Measurements from ENCODE around the gene DNLZ. TPM values are rescaled to one million over a fixed set of nuclear protein-coding genes. Genes with fewer than 3 reads are reported as not detected.
A peak's percentile ranks its signal among the peaks of the same experiment; 100 is the strongest.

Gene DNLZ
- total RNA-seq, 3 donors from 2014 or later, result 75.5 to 82.7 (median 75.5) TPM

GRCh38 chr9:136332482-136332983, 31.0 kb downstream of the DNLZ start:
- DNase-seq, result no peak
- no peaks in the 10 kb centered on the region for H3K36me3 Mint-ChIP-seq (ENCODE audit: insufficient read depth)
- H3K4me3 Mint-ChIP-seq, result no peak overlapping the region
- peaks cover 3% of the 10 kb centered on the region for H3K4me1 Mint-ChIP-seq (ENCODE audit: low read depth)
- no peak for ATAC-seq
- H3K27me3 Mint-ChIP-seq (ENCODE audit: low read depth), result peaks cover 2% of the 10 kb centered on the region
- H3K9me3 Mint-ChIP-seq, result no peaks in the 10 kb centered on the region

- no peak for ATAC-seq
- no peak for DNase-seq
- Mint-ChIP-seq H3K36me3 (ENCODE audit: insufficient read depth) (no peaks in the 10 kb centered on the region), H3K27me3 (ENCODE audit: low read depth) (peaks cover 2% of the 10 kb centered on the region), H3K4me3 (no peak overlapping the region), H3K9me3 (no peaks in the 10 kb centered on the region), H3K4me1 (ENCODE audit: low read depth) (peaks cover 4% of the 10 kb centered on the region)
Observed at GRCh38 chr9:136331556-136332481, 31.7 kb downstream of the DNLZ start.

- H3K4me1 Mint-ChIP-seq (ENCODE audit: low read depth), result peaks cover 5% of the 10 kb centered on the region
- no peak overlapping the region for H3K4me3 Mint-ChIP-seq
- H3K9me3 Mint-ChIP-seq, result no peaks in the 10 kb centered on the region
- peaks cover 2% of the 10 kb centered on the region for H3K27me3 Mint-ChIP-seq (ENCODE audit: low read depth)
- H3K36me3 Mint-ChIP-seq (ENCODE audit: insufficient read depth), result no peaks in the 10 kb centered on the region
- DNase-seq (no peak), ATAC-seq (no peak)
Observed at GRCh38 chr9:136331030-136331429, 32.5 kb downstream of the DNLZ start.

GRCh38 chr9:136330406-136330990, 33.0 kb downstream of the DNLZ start:
- H3K27me3 Mint-ChIP-seq (ENCODE audit: low read depth), result peaks cover 2% of the 10 kb centered on the region
- no peaks in the 10 kb centered on the region for H3K9me3 Mint-ChIP-seq
- ATAC-seq, result no peak
- DNase-seq, result no peak
- H3K4me1 Mint-ChIP-seq (ENCODE audit: low read depth), result peaks cover 5% of the 10 kb centered on the region
- H3K36me3 Mint-ChIP-seq (ENCODE audit: insufficient read depth), result no peaks in the 10 kb centered on the region
- H3K4me3 Mint-ChIP-seq, result no peak overlapping the region

GRCh38 chr9:136329636-136330405, 33.7 kb downstream of the DNLZ start:
- ATAC-seq (no peak), DNase-seq (no peak)
- Mint-ChIP-seq H3K36me3 (ENCODE audit: insufficient read depth) (no peaks in the 10 kb centered on the region), H3K4me3 (no peak overlapping the region), H3K27me3 (ENCODE audit: low read depth) (peaks cover 2% of the 10 kb centered on the region), H3K4me1 (ENCODE audit: low read depth) (peaks cover 5% of the 10 kb centered on the region), H3K9me3 (no peaks in the 10 kb centered on the region)

GRCh38 chr9:136329211-136329627, 34.3 kb downstream of the DNLZ start:
- peaks cover 5% of the 10 kb centered on the region for H3K4me1 Mint-ChIP-seq (ENCODE audit: low read depth)
- peaks cover 2% of the 10 kb centered on the region for H3K27me3 Mint-ChIP-seq (ENCODE audit: low read depth)
- no peaks in the 10 kb centered on the region for H3K9me3 Mint-ChIP-seq
- no peak for DNase-seq
- H3K4me3 Mint-ChIP-seq, result peak overlapping the region; percentile 60
- H3K36me3 Mint-ChIP-seq (ENCODE audit: insufficient read depth), result no peaks in the 10 kb centered on the region
- no peak for ATAC-seq

GRCh38 chr9:136328622-136329041, 34.9 kb downstream of the DNLZ start:
- ATAC-seq (no peak), DNase-seq (no peak)
- H3K36me3 Mint-ChIP-seq (ENCODE audit: insufficient read depth), result no peaks in the 10 kb centered on the region
- H3K27me3 Mint-ChIP-seq (ENCODE audit: low read depth), result peaks cover 2% of the 10 kb centered on the region
- H3K9me3 Mint-ChIP-seq, result no peaks in the 10 kb centered on the region
- H3K4me3 Mint-ChIP-seq, result peak overlapping the region; percentile 60
- H3K4me1 Mint-ChIP-seq (ENCODE audit: low read depth), result peaks cover 5% of the 10 kb centered on the region

- Mint-ChIP-seq H3K4me3 (peak overlapping the region; percentile 60), H3K4me1 (ENCODE audit: low read depth) (peaks cover 7% of the 10 kb centered on the region), H3K36me3 (ENCODE audit: insufficient read depth) (no peaks in the 10 kb centered on the region), H3K27me3 (ENCODE audit: low read depth) (peaks cover 2% of the 10 kb centered on the region), H3K9me3 (no peaks in the 10 kb centered on the region)
- ATAC-seq (peak in 1 of 2 donors; percentile 20), DNase-seq (no peak)
Observed at GRCh38 chr9:136328011-136328621, 35.4 kb downstream of the DNLZ start.

GRCh38 chr9:136327304-136327974, 36.1 kb downstream of the DNLZ start, which contains the start of gene GPSM1:
GPSM1 (plus strand) TSS chr9:136327539; CDS start chr9:136327696, 157 bp downstream.
- peaks cover 7% of the 10 kb centered on the region for H3K4me1 Mint-ChIP-seq (ENCODE audit: low read depth)
- H3K36me3 Mint-ChIP-seq (ENCODE audit: insufficient read depth), result no peaks in the 10 kb centered on the region

GRCh38 chr9:136326761-136327303, 36.7 kb downstream of the DNLZ start:
- Mint-ChIP-seq H3K4me1 (ENCODE audit: low read depth) (peaks cover 7% of the 10 kb centered on the region), H3K9me3 (no peaks in the 10 kb centered on the region)

More at GRCh38 chr9:136327304-136327974, 36.1 kb downstream of the DNLZ start, which contains the start of gene GPSM1:
- DNase-seq (peak; percentile 49), ATAC-seq (peak; percentile 71 to 73)
- Mint-ChIP-seq H3K4me3 (peak within 1 kb of the TSS; percentile 74), H3K9me3 (no peaks in the 10 kb centered on the region), H3K27me3 (ENCODE audit: low read depth) (peaks cover 2% of the 10 kb centered on the region)

GRCh38 chr9:136326061-136326760, 37.3 kb downstream of the DNLZ start:
- no peaks in the 10 kb centered on the region for H3K9me3 Mint-ChIP-seq

More at GRCh38 chr9:136326761-136327303, 36.7 kb downstream of the DNLZ start:
- DNase-seq (no peak), ATAC-seq (no peak)
- H3K36me3 Mint-ChIP-seq (ENCODE audit: insufficient read depth), result no peaks in the 10 kb centered on the region
- H3K27me3 Mint-ChIP-seq (ENCODE audit: low read depth), result peaks cover 2% of the 10 kb centered on the region
- peak overlapping the region; percentile 74 for H3K4me3 Mint-ChIP-seq

GRCh38 chr9:136325358-136325757, 38.2 kb downstream of the DNLZ start:
- Mint-ChIP-seq H3K27me3 (ENCODE audit: low read depth) (peaks cover 2% of the 10 kb centered on the region), H3K36me3 (ENCODE audit: insufficient read depth) (no peaks in the 10 kb centered on the region), H3K4me1 (ENCODE audit: low read depth) (peaks cover 7% of the 10 kb centered on the region), H3K4me3 (no peak overlapping the region), H3K9me3 (no peaks in the 10 kb centered on the region)
- DNase-seq (no peak), ATAC-seq (no peak)

More at GRCh38 chr9:136326061-136326760, 37.3 kb downstream of the DNLZ start:
- peaks cover 7% of the 10 kb centered on the region for H3K4me1 Mint-ChIP-seq (ENCODE audit: low read depth)
- H3K4me3 Mint-ChIP-seq, result no peak overlapping the region
- ATAC-seq (no peak), DNase-seq (no peak)
- peaks cover 2% of the 10 kb centered on the region for H3K27me3 Mint-ChIP-seq (ENCODE audit: low read depth)
- no peaks in the 10 kb centered on the region for H3K36me3 Mint-ChIP-seq (ENCODE audit: insufficient read depth)

Measured in activated T-cell treated with anti-CD3 and anti-CD28 coated beads, Interleukin-2, amount 50 U/mL, for 4 hours (primary cell).